ENCODE data around the gene KDM2B.

DNA sequence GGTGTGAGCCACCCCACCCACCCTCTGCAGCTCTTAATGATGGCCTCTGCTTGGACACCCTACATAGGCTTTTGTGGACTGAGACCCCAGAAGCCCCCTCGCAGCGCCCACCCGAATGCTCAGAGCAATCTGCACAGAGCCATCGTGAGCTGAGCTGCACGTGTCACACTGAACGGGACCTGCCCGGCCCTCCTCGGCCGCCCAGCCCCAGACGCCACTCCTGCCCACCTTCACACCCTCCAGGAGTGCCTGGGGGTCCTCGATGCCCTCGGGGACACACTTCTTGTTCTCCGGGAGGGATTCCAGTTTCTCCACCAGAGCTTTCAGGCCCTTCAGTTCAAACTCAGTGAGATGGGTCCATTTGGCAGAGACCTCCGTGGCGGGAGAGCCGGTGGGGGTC lies 71.5 kb downstream of the KDM2B start:
- no peak for TF ChIP-seq NR2F1 (conservative IDR thresholded peaks at IDR 0.05)
- no peak for TF ChIP-seq ASH2L (IDR thresholded peaks at IDR 0.05; ENCODE audit: borderline replicate concordance, low read depth)
- TF ChIP-seq EP300 (IDR thresholded peaks at IDR 0.05; ENCODE audit: borderline replicate concordance in 1 of 2, control insufficient read depth in 1 of 2, low read depth in 2 of 2, low read length in 2 of 2), result no peak
- TF ChIP-seq BHLHE40 (IDR thresholded peaks at IDR 0.05; ENCODE audit: borderline replicate concordance in 1 of 2, low read depth in 2 of 2, low read length in 1 of 2), result no peak
- TF ChIP-seq EED (IDR thresholded peaks at IDR 0.05; ENCODE audit: low read depth), result no peak

Data from GM12878 (cell line).